GM12801 (cell line): ENCODE data around the gene PEAK1.

ENCODE experiments used
- CTCF ChIP-seq: IDR thresholded peaks from one replicate; pipeline ENCODE4 v1.5.1; 2011; ENCODE audit warnings: control low read depth; ENCODE audit not compliant: insufficient read length; ENCODE audit errors: extremely low read depth

The PEAK1 gene

GRCh38 chr15:77081971-77082370, 337.9 kb downstream of the PEAK1 start:
- no peak for TF ChIP-seq CTCF

- TF ChIP-seq CTCF, result no peak
These were observed 343.5 kb downstream of the PEAK1 start for GRCh38 chr15:77076323-77076915.

- TF ChIP-seq CTCF, result no peak
These were observed 344.4 kb downstream of the PEAK1 start for GRCh38 chr15:77075528-77075927.

- no peak for TF ChIP-seq CTCF
These were observed 345.6 kb downstream of the PEAK1 start for GRCh38 chr15:77074350-77074749.

GRCh38 chr15:77071305-77072223, 348.3 kb downstream of the PEAK1 start:
- TF ChIP-seq CTCF, result no peak

GRCh38 chr15:77070495-77071304, 349.2 kb downstream of the PEAK1 start, which contains the start of gene TSPAN3:
Gene TSPAN3, minus strand, starts transcription at chr15:77071109. Its CDS starts 155 bp downstream, at chr15:77070954.
- no peak for TF ChIP-seq CTCF

GRCh38 chr15:77070180-77070494, 349.8 kb downstream of the PEAK1 start:
- TF ChIP-seq CTCF, result no peak
